Body of pancreas (tissue), 4 donors: Measurements from ENCODE around the gene ZNF346. TPM values are rescaled to one million over a fixed set of nuclear protein-coding genes. Genes with fewer than 3 reads are reported as not detected.

Experiments used
- ATAC-seq: fragments of 150-250 bp; one replicate; pipeline ENCODE4 v1.9.1; 2016
- DNase-seq, 4 donors: peaks; one replicate each; pipeline ENCODE4 v3.0.0-alpha.2; 2019
- H3K27ac ChIP-seq, 4 donors: fragments of 200-600 bp; sonication (generic); 1 replicate in 3 of 4; 2 replicates in 1 of 4; pipeline versions ENCODE4 v1.5.1 to v1.6.1; 2016 to 2019; ENCODE audit warnings: mild to moderate bottlenecking in 1 of 4, mixed read lengths in 1 of 4, moderate library complexity in 1 of 4
- H3K27me3 ChIP-seq, 2 donors: fragments of 200-600 bp; sonication (generic); one replicate each; pipeline ENCODE4 v1.6.0; 2016; ENCODE audit warnings: mild to moderate bottlenecking in 1 of 2
- H3K36me3 ChIP-seq, 2 donors: fragments of 200-600 bp; sonication (generic); replicated peaks in 1 of 2; 2 replicates each; pipeline ENCODE4 v1.5.1; 2016; ENCODE audit warnings: low read depth in 2 of 2; ENCODE audit not compliant: insufficient read depth in 1 of 2
- H3K4me1 ChIP-seq: fragments of 200-600 bp; sonication (generic); one replicate; pipeline ENCODE4 v1.6.0; 2016
- H3K4me3 ChIP-seq, 2 donors: fragments of 200-600 bp; sonication (generic); 1 replicate in 1 of 2; 2 replicates in 1 of 2; pipeline ENCODE4 v1.5.1; 2016 to 2019
- H3K9me3 ChIP-seq, 3 donors: fragments of 200-600 bp; sonication (generic); 1 replicate in 2 of 3; 2 replicates in 1 of 3; pipeline ENCODE4 v1.5.1; 2016
- CTCF ChIP-seq, 7 experiments: fragments of 450-650 bp in 4 of 7; fragments of 200-600 bp in 3 of 7; sonication (generic) in 3 of 7; IDR thresholded peaks; one replicate each; pipeline ENCODE4 v1.5.1; 2016 to 2019; ENCODE audit warnings: antibody characterized with exemption in 7 of 7
- POLR2A ChIP-seq, 3 donors: fragments of 450-650 bp; IDR thresholded peaks; one replicate each; pipeline ENCODE4 v1.6.1; 2016; ENCODE audit warnings: antibody characterized with exemption in 3 of 3, mild to moderate bottlenecking in 2 of 3
- WGBS, 2 donors: methylation state at CpG; one replicate each; pipeline ENCODE4 v1.1.5; 2017; 5-methylcytosine and 5-hydroxymethylcytosine counted together
- intact Hi-C: fragments of 100-400 bp; cut with DNase I; formaldehyde crosslinking; loops from one replicate; pipeline ENCODE4 v1.15.1; 2023
- total RNA-seq, 2 donors: library from RNA; depleted of rRNA; stranded (reverse); fragments of >200 nt; gene quantifications; one replicate each; pipeline ENCODE4 v1.1.0, GENCODE V29; 2016

Gene ZNF346
- total RNA-seq, 2 donors from 2014 or later: 13.5 to 14.5 TPM

GRCh38 chr5:177090813-177091212 is 68.3 kb downstream of the ZNF346 start:
- no peaks in the 10 kb centered on the region for H3K27me3 ChIP-seq
- DNase-seq (no peak), ATAC-seq (no peak)
- peak overlapping the region in 2 of 4 donors; percentile 12 to 78 for H3K27ac ChIP-seq
- no peak for TF ChIP-seq CTCF (IDR thresholded peaks at IDR 0.05)
- no peak for TF ChIP-seq POLR2A (IDR thresholded peaks at IDR 0.05)
- peaks cover 72% of the 10 kb centered on the region for H3K4me1 ChIP-seq
- intact Hi-C loops: loop anchor here (10.0 kb wide), 1 partner anchor 436 kb away; no protein-coding TSS in a partner anchor
- H3K36me3 ChIP-seq: peaks cover 0 to 4% of the 10 kb centered on the region in 2 donors
- WGBS, 2 donors: 80 to 81% methylated on average over 10 to 13 of the region's 13 CpGs
- no peak overlapping the region for H3K4me3 ChIP-seq
- H3K9me3 ChIP-seq: no peaks in the 10 kb centered on the region

GRCh38 chr5:177091232-177091631 is 68.7 kb downstream of the ZNF346 start:
- intact Hi-C loops: loop anchor here (10.0 kb wide), 1 partner anchor 436 kb away; no protein-coding TSS in a partner anchor
- no peaks in the 10 kb centered on the region for H3K27me3 ChIP-seq
- TF ChIP-seq POLR2A (IDR thresholded peaks at IDR 0.05) (no peak), CTCF (IDR thresholded peaks at IDR 0.05) (no peak)
- WGBS, 2 donors: 66 to 83% methylated on average over 1 to 3 of the region's 3 CpGs
- H3K4me1 ChIP-seq: peaks cover 72% of the 10 kb centered on the region
- ATAC-seq (no peak), DNase-seq (no peak)
- no peaks in the 10 kb centered on the region for H3K9me3 ChIP-seq
- peaks cover 0 to 8% of the 10 kb centered on the region in 2 donors for H3K36me3 ChIP-seq
- H3K4me3 ChIP-seq: no peak overlapping the region
- H3K27ac ChIP-seq: peak overlapping the region in 2 of 4 donors; percentile 9 to 78

- Histone ChIP-seq H3K27ac (peak overlapping the region in 2 of 4 donors; percentile 20 to 78), H3K4me3 (no peak overlapping the region), H3K27me3 (no peaks in the 10 kb centered on the region), H3K9me3 (no peaks in the 10 kb centered on the region), H3K4me1 (peaks cover 70% of the 10 kb centered on the region), H3K36me3 (peaks cover 0 to 9% of the 10 kb centered on the region in 2 donors)
- DNase-seq (no peak), ATAC-seq (no peak)
- TF ChIP-seq CTCF (IDR thresholded peaks at IDR 0.05) (no peak), POLR2A (IDR thresholded peaks at IDR 0.05) (no peak)
- intact Hi-C loops: loop anchor here (10.0 kb wide), 1 partner anchor 438 kb away; no protein-coding TSS in a partner anchor
- WGBS, 2 donors: 87% methylated on average over 23 of the region's 32 CpGs; no CpG with 5 or more reads in 1 of the 2 donors
Observed at GRCh38 chr5:177092178-177093081, 69.9 kb downstream of the ZNF346 start.

- Histone ChIP-seq H3K36me3 (peaks cover 0 to 9% of the 10 kb centered on the region in 2 donors), H3K27ac (peak overlapping the region in 3 of 4 donors; percentile 20 to 78 (median 71)), H3K9me3 (no peaks in the 10 kb centered on the region), H3K27me3 (no peaks in the 10 kb centered on the region), H3K4me3 (no peak overlapping the region), H3K4me1 (peaks cover 73% of the 10 kb centered on the region)
- WGBS, 2 donors: 90 to 93% methylated on average over 3 to 37 of the region's 40 CpGs
- TF ChIP-seq CTCF (IDR thresholded peaks at IDR 0.05): no peak
- TF ChIP-seq POLR2A (IDR thresholded peaks at IDR 0.05): no peak
- no peak for ATAC-seq
- intact Hi-C loops: loop anchor here (10.0 kb wide), 1 partner anchor 438 kb away; no protein-coding TSS in a partner anchor
- no peak for DNase-seq
Observed at GRCh38 chr5:177093082-177093712, 70.7 kb downstream of the ZNF346 start.
